PC-3 (cell line): Measurements from ENCODE around the gene CCDC136. TPM values are rescaled to one million over a fixed set of nuclear protein-coding genes. Genes with fewer than 3 reads are reported as not detected.

Experiments used
- ATAC-seq: fragments of 200-7000 bp; cut with Tn5 transposase; 2 replicates; pipeline ENCODE4 v1.9.1; 2020; ENCODE audit warnings: mild to moderate bottlenecking, moderate library complexity
- BruUV-seq: library from RNA; stranded (reverse); fragments of 400-500 nt; replicated peaks from 2 replicates; lab custom pipeline; 2021; lab: Mats Ljungman, UMichigan
- CTCF ChIA-PET: fragments of 300-600 bp; sonication (Branson Sonifier 250); formaldehyde crosslinking; loops from one replicate; lab custom pipeline; 2022; ENCODE audit warnings: antibody characterized with exemption; lab: Charles Lee
- POLR2A ChIA-PET: fragments of 300-600 bp; sonication (Branson Sonifier 250); formaldehyde crosslinking; loops from one replicate; lab custom pipeline; 2022; ENCODE audit warnings: antibody characterized with exemption; ENCODE audit not compliant: unreplicated experiment; lab: Charles Lee
- DNase-seq: peaks from one replicate; pipeline ENCODE4 v3.0.0-alpha.2; 2015
- H2AFZ ChIP-seq: fragments of 300-600 bp; sonication (generic); 2 replicates; pipeline ENCODE4 v1.6.0; 2016; ENCODE audit warnings: antibody characterized with exemption, low read length
- H3F3A ChIP-seq: fragments of 300-600 bp; sonication (generic); one replicate; pipeline ENCODE4 v1.6.0; 2017; ENCODE audit warnings: antibody characterized with exemption, low read length, control low read depth, mild to moderate bottlenecking; ENCODE audit not compliant: unreplicated experiment
- H3K27ac ChIP-seq: fragments of 300-600 bp; sonication (generic); 2 replicates; pipeline ENCODE4 v1.5.1; 2016; ENCODE audit warnings: mild to moderate bottlenecking, low read length
- H3K27me3 ChIP-seq: fragments of 300-600 bp; sonication (generic); 2 replicates; pipeline ENCODE4 v1.6.1; 2016; ENCODE audit warnings: low read length, mixed read lengths
- H3K36me3 ChIP-seq: fragments of 300-600 bp; sonication (generic); 2 replicates; pipeline ENCODE4 v1.6.1; 2016; ENCODE audit warnings: low read depth, mixed run types, low read length, mixed read lengths
- H3K4me1 ChIP-seq: fragments of 300-600 bp; sonication (generic); 2 replicates; pipeline ENCODE4 v1.5.1; 2016; ENCODE audit warnings: low read length; ENCODE audit not compliant: insufficient read depth
- H3K4me2 ChIP-seq: fragments of 300-600 bp; sonication (generic); 2 replicates; pipeline ENCODE4 v1.6.0; 2016; ENCODE audit warnings: low read length
- H3K4me3 ChIP-seq: fragments of 300-600 bp; sonication (generic); 2 replicates; pipeline ENCODE4 v1.5.1; 2016; ENCODE audit warnings: mild to moderate bottlenecking, low read length, mixed read lengths
- H3K79me2 ChIP-seq: fragments of 300-600 bp; sonication (generic); 2 replicates; pipeline ENCODE4 v1.6.1; 2017; ENCODE audit warnings: low read length, mixed read lengths
- H3K9ac ChIP-seq: fragments of 300-600 bp; sonication (generic); 2 replicates; pipeline ENCODE4 v1.6.0; 2016; ENCODE audit warnings: mild to moderate bottlenecking, low read length
- H3K9me2 ChIP-seq: fragments of 300-600 bp; sonication (generic); replicated peaks from 2 replicates; pipeline ENCODE4 v1.6.1; 2016; ENCODE audit warnings: mixed run types, low read length, mixed read lengths
- H3K9me3 ChIP-seq: fragments of 300-600 bp; sonication (generic); 2 replicates; pipeline ENCODE4 v1.6.1; 2016; ENCODE audit warnings: low read length, mixed read lengths
- H4K20me1 ChIP-seq: fragments of 300-600 bp; sonication (generic); 2 replicates; pipeline ENCODE4 v1.6.1; 2016; ENCODE audit warnings: low read length, mixed read lengths
- CTCF ChIP-seq: fragments of 300-600 bp; sonication (generic); conservative IDR thresholded peaks from 2 replicates; pipeline ENCODE4 v1.5.1; 2017; ENCODE audit warnings: antibody characterized with exemption, low read depth, mild to moderate bottlenecking, low read length
- EZH2 ChIP-seq: fragments of 300-600 bp; sonication (generic); IDR thresholded peaks from one replicate; pipeline ENCODE4 v1.6.1; 2017; ENCODE audit warnings: antibody characterized with exemption, mild to moderate bottlenecking, low read length; ENCODE audit not compliant: unreplicated experiment
- EZH2phosphoT487 ChIP-seq: fragments of 300-600 bp; sonication (generic); IDR thresholded peaks from 2 replicates; pipeline ENCODE4 v1.6.1; 2018; ENCODE audit warnings: mild to moderate bottlenecking, antibody characterized with exemption, low read length, borderline replicate concordance
- intact Hi-C: fragments of 100-400 bp; cut with micrococcal nuclease; formaldehyde crosslinking; loops from 2 replicates; pipeline ENCODE4 v1.9.0; 2023
- total RNA-seq: library from RNA; depleted of rRNA; stranded (reverse); fragments of >200 nt; gene quantifications from 2 replicates; pipeline ENCODE4 v1.2.3, GENCODE V29; 2014

The CCDC136 gene
- total RNA-seq, 1 experiment from 2014 or later, result 10.5 TPM

DNA sequence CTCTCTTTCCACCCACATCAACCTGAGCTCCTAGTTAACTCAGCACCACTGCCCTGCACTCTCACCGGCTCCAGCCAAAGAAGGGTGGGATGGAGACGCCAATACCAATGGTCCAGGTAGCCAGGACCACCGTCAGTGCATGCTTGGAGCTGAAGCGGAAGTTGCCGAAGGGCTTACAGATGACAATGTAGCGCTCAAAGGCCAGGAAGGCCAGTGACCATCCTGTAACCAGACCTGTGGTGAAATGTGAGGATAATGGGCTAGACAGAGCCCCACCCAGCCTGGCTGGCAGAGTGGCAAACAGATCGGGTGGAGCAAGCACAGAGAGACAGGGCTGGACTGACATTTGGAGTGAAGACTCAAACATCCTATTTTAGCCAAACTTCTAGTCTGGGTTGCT is 16.8 kb upstream of the CCDC136 start:
- H3K27ac ChIP-seq, result no peak overlapping the region
- H3K79me2 ChIP-seq, result no peaks in the 10 kb centered on the region
- no peak overlapping the region for H2AFZ ChIP-seq
- H3K36me3 ChIP-seq, result peaks cover 19% of the 10 kb centered on the region
- H3K4me3 ChIP-seq, result no peak overlapping the region
- DNase-seq, result no peak
- H3K4me2 ChIP-seq, result no peak overlapping the region
- no peak overlapping the region for H3K9ac ChIP-seq
- no peaks in the 10 kb centered on the region for H4K20me1 ChIP-seq
- ChIA-PET CTCF (no interaction called here), POLR2A (no interaction called here)
- H3K9me2 ChIP-seq, result no peaks in the 10 kb centered on the region
- H3F3A ChIP-seq, result peaks cover 3% of the 10 kb centered on the region
- ATAC-seq, result peak; percentile 61
- no peaks in the 10 kb centered on the region for H3K9me3 ChIP-seq
- no peaks in the 10 kb centered on the region for H3K27me3 ChIP-seq
- BruUV-seq, result TSS peak; percentile 0
- no peaks in the 10 kb centered on the region for H3K4me1 ChIP-seq
- intact Hi-C loops, result no loop called here
- no peak for TF ChIP-seq EZH2
- TF ChIP-seq EZH2phosphoT487, result no peak
- no peak for TF ChIP-seq CTCF

DNA sequence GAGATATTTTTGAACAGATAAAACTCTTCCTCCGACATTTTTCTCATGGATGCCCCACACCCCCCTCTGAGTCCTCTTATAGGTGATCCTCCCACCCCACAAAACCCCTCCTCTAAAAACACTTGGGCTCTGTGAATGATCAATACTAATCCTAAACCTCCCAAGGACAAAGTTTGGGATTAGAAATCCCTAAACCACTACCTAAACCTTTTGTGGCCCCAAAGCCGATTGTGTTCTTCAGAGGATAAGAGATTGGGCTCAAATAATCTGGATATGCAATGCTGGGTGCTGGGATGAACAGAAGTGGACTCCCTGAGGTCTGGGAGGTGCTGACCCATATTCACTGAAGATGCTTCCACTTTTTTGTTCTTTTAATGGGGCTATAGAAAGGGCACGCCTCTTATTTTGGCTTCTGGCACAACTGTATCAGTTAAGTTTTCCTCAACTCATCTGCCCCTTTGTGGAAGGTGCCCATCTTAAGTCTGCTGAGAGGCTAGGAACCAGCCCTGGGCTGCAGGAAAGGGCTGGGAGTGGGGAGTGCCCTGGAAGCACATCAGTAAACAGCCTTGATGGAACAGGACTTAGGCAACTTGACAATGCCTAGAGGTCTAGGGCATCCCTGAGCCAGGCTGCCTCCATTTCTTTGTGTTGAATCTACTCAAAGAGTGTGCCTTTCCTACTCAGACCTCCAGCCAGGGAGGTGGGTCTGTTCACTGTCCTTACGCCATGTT is 15.9 kb upstream of the CCDC136 start, which contains the start of gene OPN1SW:
OPN1SW (minus strand) TSS at position 51 of the 731 bp plus-strand sequence; CDS start at position 38, 13 bp downstream.
- intact Hi-C loops, result no loop called here
- Histone ChIP-seq H4K20me1 (no peaks in the 10 kb centered on the region), H3K27me3 (no peaks in the 10 kb centered on the region), H3K27ac (no peak within 1 kb of the TSS), H3K36me3 (peaks cover 17% of the 10 kb centered on the region), H3K4me3 (no peak within 1 kb of the TSS), H3K79me2 (no peaks in the 10 kb centered on the region), H3K9me3 (no peaks in the 10 kb centered on the region), H3K4me1 (no peaks in the 10 kb centered on the region), H3K9ac (no peak within 1 kb of the TSS), H2AFZ (no peak within 1 kb of the TSS), H3K4me2 (no peak within 1 kb of the TSS), H3K9me2 (no peaks in the 10 kb centered on the region), H3F3A (peaks cover 3% of the 10 kb centered on the region)
- POLR2A ChIA-PET, result interaction anchor here (0.5 kb wide), 1 partner anchor 29 kb away, joined by 3 read pairs; no protein-coding TSS in a partner anchor
- BruUV-seq, result no TSS peak
- TF ChIP-seq EZH2phosphoT487 (no peak), CTCF (no peak), EZH2 (no peak)
- DNase-seq, result no peak
- peak; percentile 14 for ATAC-seq
- CTCF ChIA-PET, result no interaction called here
